H54 (cell line): Measurements from ENCODE around the gene PHACTR4.
"Not testable (repeated sequence)": the region's sequence is repeated elsewhere in the genome, so short reads cannot be mapped to it uniquely, and the experiment has no call there.

Experiments used
- DNase-seq: peaks from one replicate; pipeline ENCODE4 v3.0.0; 2011; ENCODE audit warnings: low spot score, mixed read lengths; ENCODE audit not compliant: insufficient read length
- FAIRE-seq: peaks from 3 replicates; lab custom pipeline; 2011; peaks lifted over from hg19 to GRCh38; lab: Jason Lieb, UNC
- POLR2A ChIP-seq: IDR thresholded peaks from 2 replicates; pipeline ENCODE4 v1.6.1; 2011; ENCODE audit warnings: low read depth, mild to moderate bottlenecking, low read length

PHACTR4 gene

DNA sequence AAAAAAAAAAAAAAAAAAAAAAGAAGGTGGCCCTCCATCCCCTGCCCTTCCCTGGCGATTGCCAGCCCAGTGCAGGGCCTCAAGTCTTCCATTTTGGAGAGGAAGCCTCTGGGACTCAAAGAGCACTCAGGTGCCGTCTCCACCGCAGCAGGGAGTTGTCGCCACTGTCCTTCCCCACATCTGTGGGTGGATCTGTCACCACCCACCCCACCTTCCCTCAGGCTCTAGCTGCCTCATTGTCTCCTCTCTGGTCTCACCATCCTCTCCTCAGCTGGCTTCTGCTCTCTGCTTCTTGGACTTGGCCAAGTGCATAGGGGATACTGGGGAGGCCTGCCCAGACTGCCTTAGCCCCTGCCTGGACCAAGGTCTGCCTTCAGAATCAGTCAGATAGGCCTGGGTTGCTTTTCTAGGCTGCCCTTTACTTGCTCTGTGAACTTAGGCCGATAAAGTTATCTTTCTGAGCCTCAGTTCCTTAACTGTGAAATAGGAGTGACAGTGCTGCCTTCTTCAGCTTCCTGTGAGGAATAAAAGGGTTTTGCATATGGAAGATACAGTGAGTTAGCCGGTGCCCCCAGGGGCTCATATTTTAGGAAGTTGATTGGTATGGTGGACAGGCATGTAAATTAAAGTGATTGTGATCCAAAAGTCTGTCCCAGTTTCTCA is 152.1 kb downstream of the PHACTR4 start:
- FAIRE-seq, result no peak
- TF ChIP-seq POLR2A, result no peak
- no peak for DNase-seq

GRCh38 chr1:28522537-28522936 is 153.0 kb downstream of the PHACTR4 start:
- not testable (repeated sequence) for DNase-seq, FAIRE-seq

- FAIRE-seq, DNase-seq: not testable (repeated sequence)
Measured at GRCh38 chr1:28525002-28525642, 155.6 kb downstream of the PHACTR4 start.

DNA sequence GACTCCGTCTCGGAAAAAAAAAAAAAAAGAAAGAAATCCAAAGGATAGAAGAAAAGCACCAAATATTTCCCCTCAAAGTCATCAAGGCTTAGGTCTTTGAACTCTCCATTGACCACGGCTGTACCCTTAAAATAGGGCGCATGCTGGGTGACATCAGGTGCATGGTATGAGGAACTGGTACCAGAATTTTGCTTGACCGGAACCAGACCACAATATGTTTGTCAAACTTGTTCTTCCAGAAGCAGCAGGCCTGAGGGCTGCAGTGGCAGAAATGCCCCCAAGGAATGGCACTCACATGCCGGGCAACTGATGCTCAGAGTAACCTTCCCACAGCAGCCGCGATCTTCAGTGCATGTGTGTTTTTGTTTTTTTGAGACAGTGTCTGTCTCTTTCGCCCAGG is 157.3 kb downstream of the PHACTR4 start:
- no peak for FAIRE-seq
- TF ChIP-seq POLR2A, result no peak
- DNase-seq, result no peak

DNA sequence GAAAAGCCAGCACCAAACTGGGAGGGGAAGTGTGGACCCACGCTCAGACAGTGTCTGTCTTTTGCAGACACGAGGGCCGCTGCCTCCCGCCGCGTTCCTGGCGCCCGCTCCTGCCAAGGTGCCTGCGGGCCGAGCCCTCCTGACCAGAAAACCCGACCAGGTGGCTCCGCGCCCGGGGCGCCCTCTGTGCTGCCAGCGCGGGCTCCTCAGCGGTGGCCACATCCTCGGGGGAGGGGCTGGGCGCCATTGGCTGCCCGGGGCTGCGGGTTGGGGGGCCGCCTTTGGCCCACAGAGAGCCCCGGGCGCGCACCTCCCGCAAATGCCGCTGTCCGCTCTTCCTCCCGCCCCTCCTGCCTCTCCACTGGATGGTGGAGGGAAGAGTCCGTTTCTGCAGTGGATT is 160.9 kb downstream of the PHACTR4 start:
- FAIRE-seq, result no peak
- no peak for DNase-seq
- no peak for TF ChIP-seq POLR2A

DNA sequence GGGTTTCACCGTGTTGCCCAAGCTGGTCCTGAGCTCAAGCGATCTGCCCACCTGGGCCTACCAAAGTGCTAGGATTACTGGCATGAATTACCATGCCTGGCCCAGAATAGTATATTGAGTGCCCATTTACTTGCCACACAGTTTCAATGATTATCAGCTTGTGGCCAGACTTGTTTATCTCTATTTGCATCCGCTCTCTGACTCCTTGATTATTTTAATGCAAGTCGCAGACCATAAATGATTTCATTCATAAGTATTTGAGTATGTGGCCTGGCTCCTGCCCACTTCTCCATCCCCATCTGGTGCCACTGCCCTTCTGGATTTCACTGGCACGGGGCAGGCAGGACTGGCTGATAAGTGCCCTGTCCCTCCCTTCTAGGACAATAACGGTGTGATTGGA is 165.1 kb downstream of the PHACTR4 start:
- no peak for DNase-seq
- FAIRE-seq, result no peak

DNA sequence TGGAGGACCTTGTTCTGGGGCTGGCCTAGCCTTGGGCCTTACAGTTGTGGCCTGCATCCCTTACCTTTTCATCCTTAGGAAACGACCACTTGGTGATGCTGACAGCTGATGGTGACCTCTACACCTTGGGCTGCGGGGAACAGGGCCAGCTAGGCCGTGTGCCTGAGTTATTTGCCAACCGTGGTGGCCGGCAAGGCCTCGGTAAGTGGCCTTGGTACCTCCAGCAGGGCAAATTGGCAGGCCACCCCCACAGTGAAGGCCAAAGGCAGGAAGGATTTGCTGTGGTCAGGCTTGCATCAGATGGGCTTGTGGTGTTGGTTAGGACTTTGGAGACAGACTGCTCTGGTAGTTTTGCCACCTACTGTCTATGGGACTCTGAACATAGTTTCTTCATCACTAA is 165.6 kb downstream of the PHACTR4 start:
- FAIRE-seq, result no peak
- no peak for DNase-seq
- no peak for TF ChIP-seq POLR2A

More for the DNA sequence above, 165.1 kb downstream of the PHACTR4 start:
- TF ChIP-seq POLR2A, result no peak

DNA sequence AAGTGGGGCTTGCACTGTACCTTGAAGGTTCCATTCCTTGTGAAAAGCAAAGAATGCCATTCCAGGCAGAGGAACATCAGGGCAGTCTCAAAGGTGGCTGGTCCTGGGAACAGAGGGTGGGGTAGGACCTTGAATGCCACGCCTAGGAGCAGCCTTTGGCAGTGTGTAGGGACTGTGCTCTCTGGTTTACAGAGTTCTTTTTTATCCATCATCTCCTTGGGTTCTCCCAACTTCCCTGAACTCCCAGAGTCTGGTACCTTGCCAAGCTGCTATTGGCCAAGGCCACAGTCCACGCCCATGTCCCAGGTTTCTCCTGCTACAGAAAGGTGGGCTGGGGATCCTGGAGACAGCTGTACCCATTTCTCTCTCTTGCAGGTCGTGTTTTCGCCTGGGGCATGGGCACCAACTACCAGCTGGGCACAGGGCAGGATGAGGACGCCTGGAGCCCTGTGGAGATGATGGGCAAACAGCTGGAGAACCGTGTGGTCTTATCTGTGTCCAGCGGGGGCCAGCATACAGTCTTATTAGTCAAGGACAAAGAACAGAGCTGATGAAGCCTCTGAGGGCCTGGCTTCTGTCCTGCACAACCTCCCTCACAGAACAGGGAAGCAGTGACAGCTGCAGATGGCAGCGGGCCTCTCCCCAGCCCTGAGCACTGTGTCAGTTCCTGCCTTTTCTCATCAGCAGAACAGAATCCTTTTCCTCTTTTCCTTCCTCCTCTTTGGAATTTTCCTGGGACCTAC is 168.1 kb downstream of the PHACTR4 start:
- no peak for DNase-seq
- no peak for FAIRE-seq
- TF ChIP-seq POLR2A, result no peak

DNA sequence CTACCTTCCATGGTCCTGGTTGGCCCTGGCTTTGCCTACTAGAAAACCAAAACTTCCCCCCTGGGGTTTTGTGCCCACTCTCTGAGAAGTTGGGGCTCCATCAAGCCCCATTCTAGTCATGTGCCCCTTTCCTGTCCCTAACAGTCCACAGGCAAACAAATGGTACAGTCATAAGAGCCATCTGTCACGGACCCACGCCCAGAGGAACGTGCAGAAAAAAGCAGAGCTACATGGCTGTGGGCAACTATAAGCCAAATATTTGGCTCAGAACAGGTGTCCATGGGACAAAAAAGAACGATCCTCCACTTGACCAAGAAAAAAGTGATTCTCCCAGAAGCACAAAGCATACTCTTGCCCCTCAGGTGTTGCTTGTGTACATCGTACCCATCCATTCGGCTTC is 168.7 kb downstream of the PHACTR4 start:
- no peak for TF ChIP-seq POLR2A
- no peak for DNase-seq
- no peak for FAIRE-seq

GRCh38 chr1:28540651-28541050 is 171.1 kb downstream of the PHACTR4 start:
- DNase-seq (no peak), FAIRE-seq (no peak)
- no peak for TF ChIP-seq POLR2A

DNA sequence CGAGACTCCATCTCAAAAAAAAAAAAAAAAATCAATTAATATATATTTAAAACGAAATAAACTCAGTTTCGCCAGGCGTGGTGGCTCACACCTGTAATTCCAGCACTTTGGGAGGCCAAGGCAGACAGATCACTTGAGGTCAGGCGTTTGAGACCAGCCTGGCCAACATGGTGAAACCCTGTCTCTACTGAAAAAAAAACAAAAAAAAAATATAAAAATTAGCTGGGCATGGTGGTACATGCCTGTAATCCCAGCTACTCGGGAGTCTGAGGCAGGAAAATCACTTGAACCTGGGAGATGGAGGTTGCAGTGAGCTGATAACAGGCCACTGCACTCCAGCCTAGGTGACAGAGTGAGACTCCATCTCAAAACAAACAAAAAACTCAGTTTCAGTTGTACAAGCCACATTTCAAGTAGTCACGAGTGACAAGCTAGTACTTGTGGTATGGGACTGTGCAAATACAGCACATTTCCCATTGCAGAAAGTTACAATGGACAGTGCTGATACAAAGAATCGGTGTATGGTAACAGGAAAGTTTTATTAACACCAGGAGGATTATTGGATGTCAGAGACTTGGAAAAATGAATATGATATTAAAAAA is 172.0 kb downstream of the PHACTR4 start:
- not testable (repeated sequence) for DNase-seq, FAIRE-seq

DNA sequence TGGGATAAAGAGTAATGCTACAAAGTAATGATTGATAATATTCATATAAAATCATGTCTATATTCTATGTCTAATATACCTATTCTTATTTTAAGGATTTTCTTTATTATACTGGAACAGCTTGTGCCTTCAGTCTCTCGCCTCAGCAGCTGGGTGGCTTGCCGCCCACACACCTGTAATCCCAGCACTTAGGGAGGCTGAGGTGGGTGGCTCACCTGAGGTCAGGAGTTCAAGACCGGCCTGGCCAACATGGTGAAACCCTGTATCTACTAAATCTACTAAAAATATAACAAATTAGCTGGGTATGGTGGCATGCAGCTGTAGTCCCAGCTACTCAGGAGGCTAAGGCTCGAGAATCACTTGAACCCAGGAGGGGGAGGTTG is 175.7 kb downstream of the PHACTR4 start:
- FAIRE-seq (no peak), DNase-seq (no peak)
- no peak for TF ChIP-seq POLR2A

- FAIRE-seq (no peak), DNase-seq (no peak)
- no peak for TF ChIP-seq POLR2A
Measured at GRCh38 chr1:28548318-28548717, 178.8 kb downstream of the PHACTR4 start.
